CD4-positive, CD25-positive, alpha-beta regulatory T cell (primary cell): Measurements from ENCODE around the gene CD2AP. TPM values are rescaled to one million over a fixed set of nuclear protein-coding genes. Genes with fewer than 3 reads are reported as not detected.

Experiments
- ATAC-seq, 2 donors: fragments of 150-1000 bp; cut with Tn5 transposase; one replicate each; pipeline ENCODE4 v1.10.0; 2021; ENCODE audit warnings: low read depth in 2 of 2, moderate number of reproducible peaks in 2 of 2, moderate library complexity in 1 of 2
- DNase-seq, 3 donors: peaks; one replicate each; pipeline versions ENCODE4 v3.0.0 to v3.0.0-alpha.2; 2012 to 2022; ENCODE audit warnings: mixed read lengths in 1 of 3
- H3K27ac ChIP-seq: one replicate; pipeline ENCODE4 v1.7.0; 2013; ENCODE audit warnings: mild to moderate bottlenecking, low read length; ENCODE audit not compliant: insufficient read depth, poor library complexity, severe bottlenecking
- H3K27me3 ChIP-seq: one replicate; pipeline ENCODE4 v1.7.0; 2013; ENCODE audit warnings: low read length; ENCODE audit not compliant: control insufficient read depth, insufficient read depth
- H3K36me3 ChIP-seq: one replicate; pipeline ENCODE4 v1.7.0; 2013; ENCODE audit warnings: mild to moderate bottlenecking, low read length, moderate library complexity; ENCODE audit not compliant: control insufficient read depth, insufficient read depth
- H3K4me1 ChIP-seq: 2 replicates; pipeline ENCODE4 v1.7.0; 2013; ENCODE audit warnings: mild to moderate bottlenecking, low read length; ENCODE audit not compliant: insufficient read depth, control insufficient read depth, poor library complexity, severe bottlenecking
- H3K4me3 ChIP-seq: one replicate; pipeline ENCODE4 v1.7.0; 2013; ENCODE audit warnings: low read depth, mild to moderate bottlenecking, low read length, moderate library complexity
- H3K9me3 ChIP-seq, 2 experiments: 1 replicate in 1 of 2; 2 replicates in 1 of 2; pipeline ENCODE4 v1.7.0; 2013; ENCODE audit warnings: low read length in 2 of 2, mild to moderate bottlenecking in 1 of 2, moderate library complexity in 1 of 2; ENCODE audit not compliant: control insufficient read depth in 2 of 2
- H3K27ac Mint-ChIP-seq, 3 donors: one replicate each; pipeline ENCODE4 v1.8.0; 2020 to 2022; ENCODE audit warnings: mild to moderate bottlenecking in 3 of 3, mixed read lengths in 3 of 3, moderate library complexity in 2 of 3
- H3K27me3 Mint-ChIP-seq: one replicate; pipeline ENCODE4 v1.8.0; 2022; ENCODE audit warnings: mild to moderate bottlenecking, mixed read lengths
- H3K36me3 Mint-ChIP-seq: one replicate; pipeline ENCODE4 v1.8.0; 2020; ENCODE audit warnings: mixed read lengths
- H3K4me1 Mint-ChIP-seq, 4 donors: one replicate each; pipeline ENCODE4 v1.8.0; 2020 to 2022; ENCODE audit warnings: mixed read lengths in 4 of 4, mild to moderate bottlenecking in 1 of 4
- H3K4me3 Mint-ChIP-seq, 4 donors: one replicate each; pipeline ENCODE4 v1.8.0; 2020 to 2022; ENCODE audit warnings: mild to moderate bottlenecking in 4 of 4, mixed read lengths in 4 of 4, moderate library complexity in 3 of 4
- H3K9me3 Mint-ChIP-seq, 7 donors: one replicate each; pipeline ENCODE4 v1.8.0; 2020 to 2022; ENCODE audit warnings: mixed read lengths in 7 of 7, mild to moderate bottlenecking in 3 of 7, moderate library complexity in 2 of 7
- polyA plus RNA-seq, 4 donors: library from polyadenylated mRNA; unstranded; fragments of 300-500 nt; fragmentation: Illumina TruSeq; gene quantifications; one replicate each; pipeline ENCODE4 v1.2.3, GENCODE V29; 2021
- total RNA-seq: library from RNA; stranded (reverse); gene quantifications from one replicate; pipeline ENCODE4 v1.2.3, GENCODE V29; 2022

The CD2AP gene
- total and polyA plus RNA-seq, 5 donors from 2014 or later, result 4.0 to 30.5 (median 6.5) TPM

DNA sequence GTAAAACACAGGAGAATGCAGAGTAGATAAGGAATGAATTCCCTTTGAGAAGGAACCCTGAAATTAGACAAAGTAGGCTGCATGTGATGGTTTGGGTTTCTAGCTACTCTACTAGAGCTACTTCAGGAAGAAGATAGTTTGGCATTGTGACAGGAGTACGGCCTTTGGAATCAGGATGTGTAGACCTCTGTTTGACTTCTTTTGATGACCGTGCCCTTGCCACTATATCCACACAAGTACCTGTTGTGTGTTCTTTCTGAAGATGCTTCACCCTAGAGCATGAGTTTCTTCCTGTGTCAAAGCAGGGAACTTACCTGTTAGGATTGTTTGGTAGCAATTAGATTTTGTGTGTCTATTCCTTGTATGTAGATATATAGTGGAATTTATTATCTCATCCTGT lies 41.7 kb downstream of the CD2AP start:
- no peaks in the 10 kb centered on the region for H3K4me1 ChIP-seq
- H3K27me3 ChIP-seq, result no peaks in the 10 kb centered on the region
- DNase-seq, result no peak
- Mint-ChIP-seq H3K9me3 (peaks cover 0 to 2% (median 0%) of the 10 kb centered on the region in 7 donors), H3K36me3 (peaks cover 5% of the 10 kb centered on the region), H3K27me3 (no peaks in the 10 kb centered on the region), H3K4me3 (no peak overlapping the region), H3K4me1 (peaks cover 29 to 49% (median 31%) of the 10 kb centered on the region in 4 donors), H3K27ac (no peak overlapping the region)
- H3K9me3 ChIP-seq, result no peaks in the 10 kb centered on the region
- H3K4me3 ChIP-seq, result no peak overlapping the region
- no peak overlapping the region for H3K27ac ChIP-seq
- ATAC-seq, result no peak
- H3K36me3 ChIP-seq, result peaks cover 5% of the 10 kb centered on the region

DNA sequence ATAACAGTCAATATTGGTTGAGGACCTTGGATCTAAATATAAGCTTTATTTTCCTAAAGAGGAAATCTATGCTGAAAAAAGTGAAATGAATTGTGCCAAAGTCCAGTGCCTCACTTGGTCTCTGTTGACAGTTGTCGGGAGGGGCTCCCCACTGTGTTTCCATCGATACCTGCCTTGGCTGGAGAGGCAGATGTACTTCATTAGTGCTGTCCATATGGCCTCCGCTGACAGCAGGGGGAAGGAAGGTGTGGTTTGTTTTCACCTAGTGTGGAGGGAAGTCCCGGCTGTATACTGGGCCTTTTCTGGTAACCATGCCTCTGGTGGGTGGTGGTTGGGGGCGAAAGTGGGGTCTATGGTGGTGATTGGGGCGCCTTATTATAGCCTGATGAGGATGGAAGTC lies 42.7 kb downstream of the CD2AP start:
- H3K4me3 ChIP-seq, result no peak overlapping the region
- Mint-ChIP-seq H3K36me3 (peaks cover 3% of the 10 kb centered on the region), H3K27me3 (no peaks in the 10 kb centered on the region), H3K9me3 (peaks cover 0 to 2% (median 0%) of the 10 kb centered on the region in 7 donors), H3K4me3 (peak overlapping the region in 1 of 4 donors; percentile 39), H3K4me1 (peaks cover 29 to 49% (median 32%) of the 10 kb centered on the region in 4 donors), H3K27ac (no peak overlapping the region)
- H3K9me3 ChIP-seq, result no peaks in the 10 kb centered on the region
- no peak for DNase-seq
- peaks cover 5% of the 10 kb centered on the region for H3K36me3 ChIP-seq
- H3K4me1 ChIP-seq, result no peaks in the 10 kb centered on the region
- H3K27ac ChIP-seq, result no peak overlapping the region
- ATAC-seq, result no peak
- no peaks in the 10 kb centered on the region for H3K27me3 ChIP-seq

DNA sequence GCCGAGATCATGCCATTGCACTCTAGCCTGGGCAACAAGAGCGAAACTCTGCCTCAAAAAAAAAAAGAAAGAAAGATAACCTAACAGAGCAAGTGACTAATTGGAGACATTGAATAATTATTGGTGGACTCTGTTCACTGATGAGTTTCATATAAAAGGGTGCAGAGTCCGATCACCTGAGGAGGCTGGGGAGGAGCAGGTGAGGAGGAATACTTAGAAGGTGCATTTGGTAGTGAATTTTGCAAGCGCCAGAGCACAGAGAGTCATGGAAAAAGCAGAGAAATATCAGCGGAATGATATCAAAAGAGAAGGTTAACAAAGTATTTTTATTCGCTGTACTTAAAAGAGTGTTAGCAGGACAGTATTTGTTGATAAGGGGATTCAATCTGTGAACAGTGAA lies 44.4 kb downstream of the CD2AP start:
- H3K27me3 Mint-ChIP-seq, result no peaks in the 10 kb centered on the region
- H3K4me1 Mint-ChIP-seq, result peaks cover 35 to 49% (median 38%) of the 10 kb centered on the region in 4 donors
- no peak overlapping the region for H3K27ac Mint-ChIP-seq
- DNase-seq (no peak), ATAC-seq (no peak)
- H3K36me3 ChIP-seq, result peaks cover 6% of the 10 kb centered on the region
- H3K4me3 Mint-ChIP-seq, result peak overlapping the region in 1 of 4 donors; percentile 3
- H3K4me3 ChIP-seq, result no peak overlapping the region
- H3K9me3 Mint-ChIP-seq, result no peaks in the 10 kb centered on the region
- no peaks in the 10 kb centered on the region for H3K4me1 ChIP-seq
- peaks cover under 1% of the 10 kb centered on the region for H3K36me3 Mint-ChIP-seq
- no peak overlapping the region for H3K27ac ChIP-seq
- no peaks in the 10 kb centered on the region for H3K9me3 ChIP-seq
- no peaks in the 10 kb centered on the region for H3K27me3 ChIP-seq

DNA sequence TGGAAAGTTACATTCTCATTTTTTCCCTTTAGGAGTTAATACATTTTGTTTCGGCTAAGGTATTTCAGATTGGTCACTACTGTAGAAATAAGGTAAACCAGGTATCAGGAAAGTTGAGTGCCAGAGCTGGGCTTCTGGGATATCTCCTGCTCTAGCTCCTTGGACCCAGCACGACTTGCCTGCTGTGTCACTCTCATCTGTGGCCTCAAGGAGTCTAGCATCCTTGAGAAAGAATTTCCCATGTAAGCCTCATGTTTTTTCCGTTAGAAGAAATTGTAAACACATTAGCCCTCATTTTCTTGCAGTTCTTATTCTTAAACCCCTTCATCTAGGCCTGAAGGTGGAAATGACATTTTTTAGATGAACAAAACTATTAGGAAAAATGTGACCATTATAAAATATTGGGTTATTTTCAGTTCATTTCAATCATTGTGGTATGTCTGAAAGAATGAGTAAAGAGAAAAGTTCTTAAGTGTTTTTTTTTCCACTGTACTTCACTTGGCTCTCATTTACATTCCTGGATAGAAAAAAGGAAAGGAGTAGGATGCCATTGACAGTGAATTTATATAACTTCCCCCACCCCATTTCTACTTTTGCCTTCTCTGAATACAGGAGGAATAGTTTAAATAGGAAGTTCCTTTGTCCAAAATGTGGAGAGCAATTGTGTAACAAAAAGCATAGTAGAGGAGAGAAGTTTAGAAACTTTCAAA lies 46.7 kb downstream of the CD2AP start:
- peaks cover 36 to 49% (median 39%) of the 10 kb centered on the region in 4 donors for H3K4me1 Mint-ChIP-seq
- no peak overlapping the region for H3K4me3 Mint-ChIP-seq
- peaks cover 4% of the 10 kb centered on the region for H3K36me3 ChIP-seq
- no peaks in the 10 kb centered on the region for H3K27me3 Mint-ChIP-seq
- H3K27ac ChIP-seq, result no peak overlapping the region
- H3K9me3 Mint-ChIP-seq, result peaks cover 0 to 6% (median 0%) of the 10 kb centered on the region in 7 donors
- H3K27ac Mint-ChIP-seq, result peak overlapping the region in 1 of 3 donors; percentile 26
- no peaks in the 10 kb centered on the region for H3K9me3 ChIP-seq
- H3K4me1 ChIP-seq, result no peaks in the 10 kb centered on the region
- H3K36me3 Mint-ChIP-seq, result peaks cover 16% of the 10 kb centered on the region
- no peak overlapping the region for H3K4me3 ChIP-seq
- H3K27me3 ChIP-seq, result no peaks in the 10 kb centered on the region
- ATAC-seq (no peak), DNase-seq (no peak)

DNA sequence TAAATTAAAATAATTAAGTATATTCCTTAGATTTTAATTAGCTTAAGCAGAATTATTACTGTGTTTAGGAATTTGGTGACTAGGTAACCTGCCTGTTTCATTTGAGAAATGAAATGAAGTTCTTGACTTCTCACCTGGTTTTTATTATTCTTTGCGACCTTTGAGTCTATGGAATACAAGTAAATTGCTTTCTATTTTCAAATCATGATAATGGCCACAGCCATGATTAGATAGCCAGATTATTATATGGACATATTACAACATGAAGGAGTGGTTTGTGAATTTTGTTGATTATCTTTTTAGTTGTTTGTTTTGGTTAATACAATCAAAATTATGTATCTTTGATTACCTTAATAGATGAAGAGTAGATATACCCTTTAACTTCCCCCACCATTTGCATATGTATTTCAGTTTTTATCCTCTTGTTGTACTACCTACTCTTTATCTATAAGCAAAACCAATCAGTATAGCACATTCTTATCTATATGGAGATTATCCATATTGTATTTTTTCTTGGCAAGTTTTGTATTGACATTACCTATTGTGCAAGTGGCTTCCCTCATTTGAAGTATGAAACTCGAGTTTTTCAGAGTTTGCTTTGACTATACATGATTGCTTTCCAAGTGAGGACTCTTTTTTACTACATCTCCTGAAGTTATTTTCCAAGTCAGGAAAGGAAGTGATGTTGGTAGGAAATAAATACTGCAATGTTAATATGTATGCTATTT lies 47.9 kb downstream of the CD2AP start:
- no peak for DNase-seq
- Mint-ChIP-seq H3K27ac (peak overlapping the region in 1 of 3 donors; percentile 8), H3K4me1 (peaks cover 33 to 43% (median 39%) of the 10 kb centered on the region in 4 donors)

DNA sequence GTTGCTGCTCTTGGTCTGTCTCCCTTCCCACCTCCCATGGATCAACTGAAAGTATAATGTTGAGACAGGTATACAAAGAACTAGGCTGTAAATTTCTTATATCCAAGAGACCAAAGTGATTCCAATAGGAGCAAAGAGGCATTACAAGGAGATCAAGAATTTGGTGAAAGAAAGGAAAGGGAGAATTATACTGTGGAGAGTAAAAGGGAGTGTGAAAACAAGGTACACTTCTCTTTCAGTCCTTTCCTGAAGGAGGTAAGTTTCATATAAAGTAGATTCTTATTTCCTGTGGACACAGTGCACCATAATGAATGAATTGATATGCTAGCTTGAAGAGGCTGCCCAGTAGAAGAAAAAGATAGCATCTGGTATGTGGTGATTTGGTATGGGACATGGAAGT lies 49.7 kb downstream of the CD2AP start:
- Mint-ChIP-seq H3K27ac (no peak overlapping the region), H3K4me1 (peaks cover 33 to 36% (median 34%) of the 10 kb centered on the region in 4 donors), H3K27me3 (no peaks in the 10 kb centered on the region), H3K9me3 (peaks cover 0 to 6% (median 0%) of the 10 kb centered on the region in 7 donors), H3K4me3 (no peak overlapping the region), H3K36me3 (peaks cover 22% of the 10 kb centered on the region)
- H3K27me3 ChIP-seq, result no peaks in the 10 kb centered on the region
- no peaks in the 10 kb centered on the region for H3K4me1 ChIP-seq
- no peak for ATAC-seq
- H3K27ac ChIP-seq, result no peak overlapping the region
- no peak overlapping the region for H3K4me3 ChIP-seq
- no peak for DNase-seq
- peaks cover 4% of the 10 kb centered on the region for H3K36me3 ChIP-seq
- no peaks in the 10 kb centered on the region for H3K9me3 ChIP-seq

More for the DNA sequence above, 47.9 kb downstream of the CD2AP start:
- Mint-ChIP-seq H3K9me3 (peaks cover 0 to 6% (median 0%) of the 10 kb centered on the region in 7 donors), H3K4me3 (no peak overlapping the region), H3K36me3 (peaks cover 20% of the 10 kb centered on the region), H3K27me3 (no peaks in the 10 kb centered on the region)
- ATAC-seq, result no peak
- no peak overlapping the region for H3K4me3 ChIP-seq
- H3K9me3 ChIP-seq, result no peaks in the 10 kb centered on the region
- H3K36me3 ChIP-seq, result peaks cover 4% of the 10 kb centered on the region
- H3K27ac ChIP-seq, result no peak overlapping the region
- H3K4me1 ChIP-seq, result no peaks in the 10 kb centered on the region
- no peaks in the 10 kb centered on the region for H3K27me3 ChIP-seq

DNA sequence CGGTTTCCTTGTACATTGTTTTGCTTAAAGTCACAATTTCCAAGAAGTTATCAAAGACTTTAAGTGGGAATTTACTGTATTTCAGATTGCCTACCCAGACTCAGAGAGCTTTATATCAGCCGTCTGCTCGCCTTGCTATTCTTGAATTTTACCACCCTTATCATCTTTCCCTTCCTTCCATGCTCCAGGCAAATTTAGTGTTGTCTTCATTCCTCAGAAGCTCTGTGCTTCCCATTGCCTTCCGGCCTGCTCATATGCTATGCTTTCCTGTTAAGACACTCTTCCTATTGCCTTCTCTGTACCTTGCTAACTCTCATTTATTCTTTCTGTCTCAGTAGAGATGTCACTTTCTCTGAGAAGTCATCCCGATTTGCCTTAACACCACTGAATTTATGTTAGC lies 52.1 kb downstream of the CD2AP start:
- peak overlapping the region in 1 of 3 donors; percentile 57 for H3K27ac Mint-ChIP-seq
- H3K9me3 ChIP-seq, result no peaks in the 10 kb centered on the region
- DNase-seq (no peak), ATAC-seq (no peak)
- no peak overlapping the region for H3K4me3 ChIP-seq
- H3K9me3 Mint-ChIP-seq, result peaks cover 0 to 6% (median 0%) of the 10 kb centered on the region in 7 donors
- H3K27me3 Mint-ChIP-seq, result no peaks in the 10 kb centered on the region
- H3K36me3 Mint-ChIP-seq, result peaks cover 29% of the 10 kb centered on the region
- no peak overlapping the region for H3K4me3 Mint-ChIP-seq
- H3K27ac ChIP-seq, result no peak overlapping the region
- peaks cover 23 to 37% (median 31%) of the 10 kb centered on the region in 4 donors for H3K4me1 Mint-ChIP-seq
- H3K4me1 ChIP-seq, result no peaks in the 10 kb centered on the region
- H3K36me3 ChIP-seq, result peaks cover 13% of the 10 kb centered on the region
- no peaks in the 10 kb centered on the region for H3K27me3 ChIP-seq
